22Rv1 (cell line): ENCODE measurements around the gene WDR86.

Experiments
- H3K27ac ChIP-seq: fragments of 450-650 bp; 2 replicates; pipeline ENCODE4 v1.5.1; 2017
- ZFX ChIP-seq: fragments of 450-650 bp; IDR thresholded peaks from 2 replicates; pipeline ENCODE4 v1.6.1; 2017; ENCODE audit warnings: antibody characterized with exemption, borderline replicate concordance
- TF ChIP-seq, protein P1 (sequence below): fragments of 450-650 bp; IDR thresholded peaks from 2 replicates; pipeline ENCODE4 v1.5.1; 2017; ENCODE audit warnings: mild to moderate bottlenecking

WDR86 gene

GRCh38 chr7:151388007-151388297 lies 21.9 kb downstream of the WDR86 start:
- TF ChIP-seq, protein P1, sequence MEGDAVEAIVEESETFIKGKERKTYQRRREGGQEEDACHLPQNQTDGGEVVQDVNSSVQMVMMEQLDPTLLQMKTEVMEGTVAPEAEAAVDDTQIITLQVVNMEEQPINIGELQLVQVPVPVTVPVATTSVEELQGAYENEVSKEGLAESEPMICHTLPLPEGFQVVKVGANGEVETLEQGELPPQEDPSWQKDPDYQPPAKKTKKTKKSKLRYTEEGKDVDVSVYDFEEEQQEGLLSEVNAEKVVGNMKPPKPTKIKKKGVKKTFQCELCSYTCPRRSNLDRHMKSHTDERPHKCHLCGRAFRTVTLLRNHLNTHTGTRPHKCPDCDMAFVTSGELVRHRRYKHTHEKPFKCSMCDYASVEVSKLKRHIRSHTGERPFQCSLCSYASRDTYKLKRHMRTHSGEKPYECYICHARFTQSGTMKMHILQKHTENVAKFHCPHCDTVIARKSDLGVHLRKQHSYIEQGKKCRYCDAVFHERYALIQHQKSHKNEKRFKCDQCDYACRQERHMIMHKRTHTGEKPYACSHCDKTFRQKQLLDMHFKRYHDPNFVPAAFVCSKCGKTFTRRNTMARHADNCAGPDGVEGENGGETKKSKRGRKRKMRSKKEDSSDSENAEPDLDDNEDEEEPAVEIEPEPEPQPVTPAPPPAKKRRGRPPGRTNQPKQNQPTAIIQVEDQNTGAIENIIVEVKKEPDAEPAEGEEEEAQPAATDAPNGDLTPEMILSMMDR: no peak
- no peak for TF ChIP-seq ZFX

GRCh38 chr7:151387161-151388006 lies 22.5 kb downstream of the WDR86 start:
- TF ChIP-seq ZFX: no peak
- TF ChIP-seq, protein P1: no peak
- H3K27ac ChIP-seq: no peak overlapping the region

More at GRCh38 chr7:151388007-151388297, 21.9 kb downstream of the WDR86 start:
- no peak overlapping the region for H3K27ac ChIP-seq

- no peak overlapping the region for H3K27ac ChIP-seq
- TF ChIP-seq, protein P1: no peak
- TF ChIP-seq ZFX: no peak
These were observed 23.3 kb downstream of the WDR86 start for GRCh38 chr7:151386301-151387160.

- no peak for TF ChIP-seq ZFX
- TF ChIP-seq, protein P1: no peak
- no peak overlapping the region for H3K27ac ChIP-seq
These were observed 24.1 kb downstream of the WDR86 start for GRCh38 chr7:151385626-151386300.

DNA sequence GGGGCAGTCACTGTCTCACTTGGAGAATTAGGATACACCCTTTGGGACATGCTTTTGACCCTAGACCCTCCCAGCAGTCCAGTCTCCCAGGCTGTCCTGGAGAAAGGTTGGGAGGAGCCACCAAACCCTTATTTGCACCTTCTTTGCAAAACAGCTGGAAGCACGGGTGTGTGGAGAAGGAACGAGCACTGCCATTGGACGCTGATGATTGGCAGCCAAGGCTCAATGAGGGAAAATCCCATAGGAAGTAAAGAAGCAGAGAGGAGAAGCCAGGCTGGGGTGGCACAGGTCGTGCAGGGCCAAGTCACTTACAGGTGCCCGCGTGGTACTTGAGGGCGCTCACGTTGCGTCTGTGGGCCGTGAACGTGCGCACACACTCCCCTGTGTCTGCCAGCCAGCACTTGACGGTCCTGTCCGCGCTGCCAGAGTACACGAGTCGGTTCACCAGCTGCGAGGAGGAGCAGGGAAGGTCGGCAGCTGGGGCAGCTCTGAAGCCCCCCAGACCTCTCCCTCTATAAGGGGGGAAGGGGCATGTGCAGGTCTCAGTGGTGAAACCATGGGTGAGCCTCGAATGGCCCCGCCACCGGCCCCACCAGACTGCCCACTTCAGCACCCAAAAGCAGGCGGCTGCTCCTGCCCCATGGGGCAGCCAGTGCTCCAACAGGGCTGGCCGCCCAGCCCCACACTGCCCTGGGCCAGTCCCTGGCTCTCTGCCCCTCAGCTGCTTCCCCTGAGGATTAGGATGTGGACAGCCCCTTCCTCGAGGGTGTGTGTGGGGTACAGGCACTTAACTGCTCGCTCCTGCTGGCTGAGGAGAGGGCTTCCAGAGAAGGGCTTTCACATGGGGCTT lies 24.8 kb downstream of the WDR86 start:
- TF ChIP-seq ZFX: no peak
- TF ChIP-seq, protein P1: no peak
- no peak overlapping the region for H3K27ac ChIP-seq

- TF ChIP-seq, protein P1: no peak
- TF ChIP-seq ZFX: no peak
- no peak overlapping the region for H3K27ac ChIP-seq
These were observed 25.5 kb downstream of the WDR86 start for GRCh38 chr7:151384352-151384697.
